HCT116 (cell line): ENCODE results near the gene PCCA.

Source experiments
- CTCF ChIP-seq, 3 experiments: fragments of 200-600 bp in 1 of 3; sonication (generic) in 1 of 3; IDR thresholded peaks in 2 of 3; conservative IDR thresholded peaks in 1 of 3; 2 replicates each; pipeline ENCODE4 v1.5.1; 2012 to 2017; ENCODE audit warnings: low read depth in 2 of 3, low read length in 2 of 3, antibody characterized with exemption in 1 of 3, borderline replicate concordance in 1 of 3, control low read depth in 1 of 3, mild to moderate bottlenecking in 1 of 3, mixed read lengths in 1 of 3, mixed run types in 1 of 3, moderate library complexity in 1 of 3; ENCODE audit not compliant: insufficient read depth in 1 of 3
- EGR1 ChIP-seq: IDR thresholded peaks from 2 replicates; pipeline ENCODE4 v1.6.1; 2012; ENCODE audit warnings: low read depth
- EZH2 ChIP-seq: fragments of 200-600 bp; sonication (generic); IDR thresholded peaks from 2 replicates; pipeline ENCODE4 v1.6.1; 2017; ENCODE audit warnings: antibody characterized with exemption, mixed run types
- JUND ChIP-seq: IDR thresholded peaks from 2 replicates; pipeline ENCODE4 v1.6.1; 2012
- MAX ChIP-seq: IDR thresholded peaks from 2 replicates; pipeline ENCODE4 v1.6.1; 2012
- POLR2A ChIP-seq: IDR thresholded peaks from 2 replicates; pipeline ENCODE4 v1.7.0; 2011; ENCODE audit warnings: borderline replicate concordance; ENCODE audit not compliant: insufficient read depth, insufficient read length; ENCODE audit errors: extremely low read depth
- RAD21 ChIP-seq: IDR thresholded peaks from 2 replicates; pipeline ENCODE4 v1.6.1; 2012; ENCODE audit warnings: low read depth, mild to moderate bottlenecking
- REST ChIP-seq: IDR thresholded peaks from 2 replicates; pipeline ENCODE4 v1.6.1; 2012; ENCODE audit warnings: low read depth
- SP1 ChIP-seq: IDR thresholded peaks from 2 replicates; pipeline ENCODE4 v1.6.1; 2012; ENCODE audit warnings: low read depth
- SRF ChIP-seq: IDR thresholded peaks from 2 replicates; pipeline ENCODE4 v1.6.1; 2012; ENCODE audit warnings: low read depth
- TCF7L2 ChIP-seq: IDR thresholded peaks from 2 replicates; pipeline ENCODE4 v1.7.0; 2011; ENCODE audit warnings: borderline replicate concordance, inconsistent platforms; ENCODE audit not compliant: insufficient read depth, insufficient read length; ENCODE audit errors: extremely low read depth
- ZFX ChIP-seq: fragments of 450-650 bp; IDR thresholded peaks from 2 replicates; pipeline ENCODE4 v1.6.1; 2017

- TF ChIP-seq EZH2 (no peak), REST (no peak), CTCF (IDR thresholded peaks at IDR 0.05 in 2 of 3, conservative IDR thresholded peaks at IDR 0.05 in 1 of 3; ENCODE audit: borderline replicate concordance in 1 of 3, insufficient read depth in 1 of 3, low read depth in 2 of 3, low read length in 2 of 3) (no peak), SRF (no peak), JUND (no peak), ZFX (no peak), EGR1 (no peak), TCF7L2 (no peak), MAX (no peak), POLR2A (no peak), RAD21 (no peak), SP1 (no peak)
Observed at GRCh38 chr13:100344544-100344943, 255.7 kb downstream of the PCCA start.
